SK-N-SH (cell line): Measurements from ENCODE around the gene SAXO1.

Source experiments
- CTCF ChIP-seq: fragments of 200-600 bp; sonication (generic); IDR thresholded peaks from 2 replicates; pipeline ENCODE4 v1.6.1; 2017; ENCODE audit warnings: antibody characterized with exemption, mild to moderate bottlenecking, moderate library complexity
- EP300 ChIP-seq, 2 experiments: IDR thresholded peaks; 2 replicates each; pipeline versions ENCODE4 v1.4.0 to v1.6.1; 2012; ENCODE audit warnings: borderline replicate concordance in 1 of 2, low read depth in 1 of 2, low read length in 1 of 2
- EZH2phosphoT487 ChIP-seq: fragments of 200-600 bp; sonication (generic); IDR thresholded peaks from 2 replicates; pipeline ENCODE4 v1.6.1; 2017; ENCODE audit warnings: low read depth, mixed run types, mild to moderate bottlenecking, antibody characterized with exemption, moderate library complexity, borderline replicate concordance
- PBX3 ChIP-seq: IDR thresholded peaks from 2 replicates; pipeline ENCODE4; 2012
- POLR2AphosphoS5 ChIP-seq: IDR thresholded peaks from 2 replicates; pipeline ENCODE4 v1.6.1; 2012; ENCODE audit warnings: low read depth, low read length
- SMC3 ChIP-seq: IDR thresholded peaks from 2 replicates; pipeline ENCODE4 v1.6.1; 2012; ENCODE audit warnings: low read depth, low read length, improper control_type of control experiment
- TAF1 ChIP-seq: IDR thresholded peaks from 2 replicates; pipeline ENCODE4 v1.6.1; 2012; ENCODE audit warnings: low read depth, mild to moderate bottlenecking, low read length, moderate library complexity, borderline replicate concordance
- YY1 ChIP-seq: IDR thresholded peaks from 2 replicates; pipeline ENCODE4 v1.4.0; 2012; ENCODE audit warnings: low read depth, mild to moderate bottlenecking

- TF ChIP-seq CTCF, result no peak
- no peak for TF ChIP-seq PBX3
- no peak for TF ChIP-seq EP300 (IDR thresholded peaks at IDR 0.05; ENCODE audit: borderline replicate concordance in 1 of 2, low read depth in 1 of 2, low read length in 1 of 2)
- TF ChIP-seq TAF1, result no peak
- TF ChIP-seq EZH2phosphoT487, result no peak
- no peak for TF ChIP-seq YY1
- no peak for TF ChIP-seq POLR2AphosphoS5
- no peak for TF ChIP-seq SMC3
These were observed 104.3 kb downstream of the SAXO1 start for GRCh38 chr9:18928711-18929110.
